Putamen (tissue), 1 donor: ENCODE data around the gene TMEM127.
"Not testable (repeated sequence)": the region's sequence is repeated elsewhere in the genome, so short reads cannot be mapped to it uniquely, and the experiment has no call there.

Source experiments
- DNase-seq: peaks from one replicate; pipeline ENCODE4 v3.0.0-alpha.2; 2016; ENCODE audit warnings: low spot score

Gene TMEM127

DNA sequence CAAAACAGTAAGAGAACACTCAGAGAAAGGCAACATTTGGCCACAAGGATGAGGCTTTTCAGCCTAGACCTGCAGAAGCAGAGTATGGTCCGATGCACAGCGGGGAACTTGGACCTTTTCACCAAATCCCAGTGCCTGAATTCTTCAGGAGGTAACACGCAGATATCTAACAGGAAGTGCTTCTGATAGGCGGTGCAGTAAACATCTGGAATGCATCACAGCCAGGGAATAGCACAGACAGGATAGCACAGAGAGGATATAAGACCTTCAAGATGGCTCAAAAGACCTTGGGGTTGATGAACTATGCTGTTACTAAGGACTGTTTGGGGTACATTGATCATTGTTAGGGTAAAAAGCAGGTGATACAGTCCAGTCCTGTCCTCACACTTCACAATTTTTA lies 1.7 kb downstream of the TMEM127 start:
- no peak for DNase-seq

DNA sequence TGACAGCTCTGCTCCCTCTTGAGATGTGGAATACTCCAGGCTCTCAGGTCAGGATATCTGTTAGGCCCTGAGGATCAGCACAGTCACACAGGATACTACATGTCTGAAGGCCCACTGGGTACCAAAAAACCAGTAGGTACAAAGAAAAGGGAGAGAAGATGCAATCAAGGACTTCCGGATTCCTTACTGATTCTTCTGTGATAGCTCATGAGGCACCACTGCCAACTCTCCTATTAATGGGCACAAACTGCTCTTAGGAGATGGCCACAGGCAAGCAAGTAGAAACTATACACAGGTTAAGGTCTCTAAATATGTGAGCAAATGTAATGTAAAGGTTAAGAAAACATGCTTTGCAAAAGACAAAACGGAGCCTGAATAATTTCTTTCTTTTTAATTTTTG lies 3.5 kb downstream of the TMEM127 start:
- DNase-seq: no peak

DNA sequence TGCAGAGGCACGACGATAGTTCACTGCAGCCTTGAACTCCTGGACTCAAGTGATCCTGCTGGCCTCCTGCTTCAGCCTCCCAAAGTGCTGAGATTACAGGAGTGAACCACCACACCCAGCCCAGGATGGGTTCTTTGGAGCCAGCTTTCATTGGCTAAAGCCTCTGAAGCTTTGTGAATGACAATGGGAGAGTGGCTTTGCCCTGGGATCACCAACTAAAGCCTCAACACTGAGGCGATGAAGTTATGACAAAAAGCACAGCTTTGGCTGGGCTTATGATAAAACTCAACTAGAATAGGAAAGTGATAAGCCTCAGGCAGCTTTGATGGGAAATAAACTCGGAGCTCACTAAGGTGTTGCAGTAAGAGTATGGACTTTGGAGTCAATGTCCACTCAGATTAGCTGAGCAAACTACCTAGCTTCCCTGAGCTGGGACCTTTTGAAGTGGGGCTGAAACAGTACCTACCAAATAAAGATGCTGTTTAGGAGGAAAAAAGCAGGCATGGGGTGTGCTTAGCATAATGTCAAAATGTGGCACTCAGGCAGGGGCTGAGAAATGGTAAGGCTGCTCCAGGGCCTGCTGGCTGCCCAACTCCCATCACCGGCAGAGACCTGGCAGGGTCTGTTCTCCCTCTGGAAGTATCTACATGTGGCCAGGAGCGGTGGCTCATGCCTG lies 4.3 kb downstream of the TMEM127 start:
- DNase-seq: no peak

DNA sequence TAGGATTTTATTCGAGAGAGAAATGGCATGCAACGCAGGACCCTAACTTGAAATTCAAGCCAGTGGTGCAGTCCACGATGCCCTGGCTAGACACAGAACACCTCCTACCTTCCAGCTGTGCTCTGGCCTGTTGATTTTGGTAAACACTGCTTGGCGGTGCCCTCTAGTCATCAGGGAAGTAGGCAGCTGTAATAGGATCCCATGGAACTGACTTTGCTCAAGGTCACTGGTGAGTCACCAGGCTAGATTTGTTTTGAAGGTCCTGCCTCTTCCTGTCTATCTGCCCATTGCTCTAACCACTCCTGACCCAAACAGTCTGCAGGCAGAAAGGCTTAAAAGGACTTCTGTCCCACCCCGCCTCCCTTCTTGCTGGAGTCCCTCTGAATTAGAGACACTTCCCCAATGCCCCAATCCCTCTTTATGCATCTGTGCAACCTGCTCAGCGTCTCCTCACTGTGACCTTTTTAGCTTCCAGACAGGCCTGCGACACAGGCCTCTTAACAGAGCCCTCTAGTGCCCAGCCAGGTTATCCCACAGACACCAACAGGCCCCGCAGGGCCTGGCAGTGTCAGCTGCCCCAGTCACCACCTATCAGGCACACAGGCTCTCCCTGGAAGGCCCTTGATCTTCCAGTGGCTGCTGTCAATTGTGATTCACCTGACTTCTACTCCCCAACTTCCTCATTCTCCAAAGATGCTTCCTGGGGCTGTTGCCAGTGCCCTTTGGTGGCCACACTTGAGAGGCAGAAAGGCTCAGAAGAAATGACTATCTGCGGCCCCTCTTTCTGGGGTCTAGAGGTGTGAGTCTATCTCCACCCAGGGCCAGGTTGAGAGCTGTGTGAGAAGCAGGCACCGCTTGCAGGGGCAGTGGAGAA lies 5.2 kb downstream of the TMEM127 start:
- DNase-seq: no peak

DNA sequence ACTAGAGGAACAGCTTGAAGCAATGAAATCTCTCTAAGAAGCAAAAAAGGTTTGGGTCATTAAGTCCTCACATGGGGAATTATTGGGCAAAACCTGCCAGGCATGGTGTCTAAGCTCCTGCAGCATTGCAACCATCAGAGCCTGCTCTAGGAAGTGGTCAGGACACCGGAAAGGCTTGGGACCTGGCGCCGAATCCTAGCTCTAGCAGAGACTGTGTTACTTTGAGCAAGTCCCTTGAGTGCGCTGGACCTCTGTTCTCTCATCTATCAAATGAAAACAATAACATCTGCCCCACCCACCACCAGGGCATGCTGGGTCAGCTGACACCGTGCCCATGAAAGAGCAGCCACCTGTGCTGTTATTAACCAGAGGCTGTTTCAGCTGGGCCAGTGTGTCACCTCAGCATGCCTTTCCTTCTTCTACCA lies 6.3 kb downstream of the TMEM127 start:
- no peak for DNase-seq

DNA sequence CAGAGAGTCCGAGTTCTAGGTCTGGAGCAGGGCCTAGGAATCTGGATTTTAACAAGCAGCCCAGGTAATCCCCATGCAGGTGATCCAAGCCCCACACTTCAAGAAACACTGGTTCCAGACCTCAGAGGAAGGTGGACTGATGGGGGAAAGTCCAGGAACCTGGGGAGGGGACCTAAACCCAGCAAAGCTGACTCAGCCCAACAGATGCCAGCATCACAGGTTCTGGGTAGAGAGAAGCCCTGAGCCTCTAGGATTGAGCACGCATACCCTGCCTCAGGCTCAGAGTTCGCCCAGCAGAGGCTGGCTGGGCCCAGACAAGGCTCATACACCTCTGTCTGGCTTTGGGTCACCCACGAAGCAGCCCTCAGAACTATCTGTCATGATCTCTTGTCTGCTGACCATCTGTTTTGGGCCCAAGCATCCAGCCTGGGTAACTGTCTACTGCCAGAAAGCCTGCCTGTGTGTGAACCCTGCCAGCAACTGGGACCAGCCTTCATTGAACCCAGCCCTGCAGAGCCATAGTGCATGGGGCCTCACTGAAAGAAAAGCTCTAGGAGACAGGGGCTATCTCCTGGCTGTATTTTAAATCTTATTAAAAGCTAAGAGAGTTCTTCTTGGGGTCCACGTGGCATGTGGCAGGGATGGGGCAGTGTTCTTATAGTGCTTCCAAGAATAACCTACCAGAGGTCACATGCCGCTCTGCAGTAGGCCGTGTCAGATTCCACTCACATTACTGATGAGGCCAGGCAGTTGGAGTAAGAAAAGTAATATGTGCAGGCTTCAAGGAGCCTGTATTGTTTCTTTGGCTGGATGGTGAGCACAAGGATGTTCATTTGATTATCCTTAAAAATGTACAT lies 7.4 kb downstream of the TMEM127 start:
- no peak for DNase-seq

DNA sequence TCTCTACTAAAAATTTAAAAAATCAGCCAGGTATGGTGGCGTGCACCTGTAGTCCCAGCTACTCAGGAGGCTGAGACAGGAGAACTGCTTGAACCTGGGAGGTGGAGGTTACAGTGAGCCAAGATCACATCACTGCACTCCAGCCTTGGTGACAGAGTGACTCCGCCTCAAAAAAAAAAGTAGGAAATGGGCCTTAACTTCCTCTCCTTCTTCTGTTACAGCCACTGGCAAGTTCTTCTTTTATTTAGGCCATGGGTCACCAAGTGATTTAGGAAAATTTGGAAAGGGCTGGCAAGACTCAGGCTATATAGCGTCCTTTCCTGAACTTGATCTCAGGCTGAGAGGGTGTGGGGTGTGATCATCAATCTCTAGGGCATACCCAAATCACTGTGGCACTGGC lies 8.1 kb downstream of the TMEM127 start:
- DNase-seq: not testable (repeated sequence)

DNA sequence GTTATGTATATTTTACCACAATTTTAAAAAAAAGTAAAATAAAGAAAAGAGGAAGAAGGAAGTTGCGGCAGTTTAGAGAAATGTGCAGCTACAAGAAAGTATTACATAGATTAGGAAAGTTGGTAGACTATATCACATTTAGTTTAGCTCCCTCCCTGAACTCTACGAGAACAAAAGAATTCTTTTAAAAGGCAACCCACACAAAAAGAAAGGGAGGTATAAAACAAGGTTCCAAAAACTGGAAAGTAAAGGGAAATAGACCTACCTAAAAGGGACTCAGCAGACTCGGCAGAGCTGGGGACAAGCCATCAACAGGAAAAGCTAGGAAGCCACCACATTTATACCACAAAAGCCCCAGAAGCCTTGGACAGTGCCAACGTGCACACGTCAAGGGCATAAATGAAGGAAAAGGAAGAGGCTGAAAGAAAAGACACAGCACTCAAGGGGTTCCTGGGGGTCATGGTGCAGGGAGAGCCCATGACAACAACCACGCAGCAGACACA lies 9.1 kb downstream of the TMEM127 start:
- DNase-seq: no peak

DNA sequence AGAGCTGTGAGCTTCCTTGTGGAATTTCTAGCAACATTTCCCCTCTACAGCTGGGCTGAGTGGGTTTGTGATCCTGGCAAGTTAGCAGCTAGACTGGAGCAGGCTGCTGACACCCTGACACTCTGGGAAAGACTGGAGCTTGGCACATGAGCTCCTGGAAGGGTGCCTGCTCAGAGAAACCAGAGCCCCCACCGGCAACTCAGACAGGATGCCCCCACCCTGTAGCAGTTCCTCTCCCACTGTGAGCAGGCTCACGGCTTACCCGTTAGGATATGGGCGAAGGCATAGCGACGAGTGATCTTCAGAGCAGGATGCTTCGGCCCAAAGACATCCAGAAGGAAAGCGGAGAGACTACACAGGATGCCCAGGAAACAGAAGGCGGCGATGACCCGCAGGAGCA lies 11.2 kb downstream of the TMEM127 start:
- no peak for DNase-seq

DNA sequence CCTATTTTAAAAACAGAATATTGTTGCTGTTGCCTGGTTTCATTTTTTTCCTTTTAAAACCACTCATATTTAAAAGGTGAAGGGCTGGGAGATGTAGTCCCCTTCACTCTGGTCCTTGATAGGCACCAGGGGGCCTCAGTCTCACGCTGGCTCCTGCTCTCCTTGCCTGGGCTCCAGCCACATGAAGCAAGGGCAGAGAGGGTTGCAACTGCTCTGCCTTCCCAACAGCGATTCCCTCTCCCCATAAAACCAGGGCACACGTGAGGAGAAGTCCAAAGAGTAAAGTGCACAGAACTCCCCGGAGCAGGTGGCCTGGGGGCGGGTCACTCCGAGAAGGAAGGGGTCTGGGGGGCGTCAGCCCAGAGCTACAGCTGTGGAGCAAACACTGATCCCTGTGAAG lies 12.8 kb downstream of the TMEM127 start:
- DNase-seq: no peak

DNA sequence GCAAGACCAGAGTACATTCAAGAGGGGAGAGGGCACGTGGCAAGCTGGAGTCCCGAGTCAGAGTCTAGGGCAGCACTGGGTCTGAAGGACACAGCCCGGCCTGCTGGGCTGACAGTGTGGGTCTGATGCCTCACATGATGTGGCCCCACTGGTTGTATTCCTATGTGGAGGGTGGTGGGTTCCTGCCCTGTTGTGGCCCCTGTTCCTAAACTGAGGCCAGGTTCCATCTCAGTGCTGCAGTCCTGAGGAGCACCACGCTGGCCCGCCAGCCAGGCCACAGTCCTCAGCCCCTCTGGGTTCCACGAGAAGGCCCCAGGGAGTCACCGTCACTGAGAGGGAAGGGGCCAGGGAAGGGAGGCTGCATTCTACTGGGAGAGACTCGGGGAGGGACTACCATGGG lies 13.3 kb downstream of the TMEM127 start:
- DNase-seq: no peak

DNA sequence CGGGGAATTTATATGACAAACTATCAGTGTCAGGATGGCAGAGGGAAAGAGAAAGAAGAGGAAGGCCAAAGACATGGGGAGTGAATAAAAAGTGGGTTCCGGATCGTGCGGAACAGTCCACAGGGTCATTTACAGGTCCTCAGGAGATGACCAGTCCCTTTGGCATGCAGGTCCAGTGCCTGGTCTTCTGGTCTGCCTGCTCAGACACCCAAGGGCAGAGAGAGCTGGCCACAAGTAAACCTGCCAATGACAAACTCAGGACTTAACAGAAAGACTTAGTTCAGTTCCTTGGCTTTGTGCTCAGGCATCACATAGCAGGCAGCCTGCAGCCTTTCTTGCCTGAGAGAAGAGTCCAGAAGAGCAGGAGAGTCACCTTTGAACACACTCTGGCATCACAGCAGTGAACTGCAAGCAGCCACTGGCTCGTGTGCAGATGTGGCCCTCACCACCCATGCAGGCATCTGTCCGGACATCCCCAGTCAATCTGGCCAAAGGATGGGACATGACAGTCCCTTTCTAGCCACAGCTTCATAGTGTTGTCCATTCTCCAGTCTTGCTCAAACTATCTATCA lies 14.0 kb downstream of the TMEM127 start:
- DNase-seq: no peak

DNA sequence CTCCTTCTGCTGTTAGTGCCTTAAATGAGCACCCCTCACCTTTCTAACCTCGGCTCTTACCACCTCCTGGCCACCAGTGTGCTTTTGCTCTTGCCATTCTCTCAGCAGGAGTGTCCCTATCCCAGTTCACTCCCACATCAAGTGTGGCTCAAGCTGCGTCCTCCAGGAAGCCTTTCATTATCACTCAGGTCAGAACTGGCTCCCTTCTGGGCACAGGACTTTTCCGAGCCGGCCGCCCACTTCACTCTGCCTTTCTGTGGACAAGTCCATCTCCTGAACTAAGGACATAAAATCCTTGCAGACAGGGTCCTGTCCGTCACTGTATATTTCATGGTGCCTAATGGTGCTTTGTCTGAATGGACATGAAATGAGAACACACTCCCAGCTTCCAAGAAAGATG lies 15.6 kb downstream of the TMEM127 start:
- DNase-seq: no peak

DNA sequence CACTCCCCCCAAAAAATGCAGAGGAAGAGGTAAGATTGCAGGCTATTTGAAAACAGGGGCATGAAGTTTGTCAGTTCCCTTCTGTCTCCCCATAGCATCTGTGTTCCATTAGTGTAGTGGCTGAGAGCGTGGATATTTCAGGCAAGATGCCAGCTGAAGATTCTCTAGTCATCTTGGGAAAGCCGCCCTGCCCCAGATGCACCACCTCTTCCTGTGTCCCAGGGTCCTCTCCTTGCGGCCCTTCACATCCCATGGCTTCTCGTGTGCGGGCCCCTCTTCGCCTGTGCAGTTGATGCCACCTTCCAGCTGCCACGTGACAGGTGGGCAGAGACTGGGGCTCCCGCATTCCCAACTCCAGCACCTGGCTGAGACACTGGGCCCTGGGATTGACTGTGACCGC lies 16.1 kb downstream of the TMEM127 start:
- no peak for DNase-seq

DNA sequence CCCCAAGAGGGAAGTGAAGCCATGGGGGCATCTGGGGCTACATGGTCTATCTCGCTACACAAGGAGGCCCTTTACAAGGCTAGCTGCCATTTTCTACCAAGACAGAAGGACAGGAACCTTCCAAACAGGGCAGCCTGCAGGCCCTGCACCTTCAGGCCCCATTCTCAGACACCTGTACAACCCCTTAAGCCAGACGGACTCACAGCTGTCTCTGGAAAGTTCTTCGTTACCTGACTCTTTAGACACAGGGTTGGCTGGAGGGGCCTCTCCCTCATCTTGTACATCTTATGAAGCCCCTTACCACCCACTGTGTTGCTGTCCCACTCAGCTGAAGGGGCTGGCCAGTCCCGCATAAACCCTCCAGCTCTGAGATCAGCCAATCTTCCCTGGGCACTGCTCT lies 17.2 kb downstream of the TMEM127 start:
- DNase-seq: no peak

DNA sequence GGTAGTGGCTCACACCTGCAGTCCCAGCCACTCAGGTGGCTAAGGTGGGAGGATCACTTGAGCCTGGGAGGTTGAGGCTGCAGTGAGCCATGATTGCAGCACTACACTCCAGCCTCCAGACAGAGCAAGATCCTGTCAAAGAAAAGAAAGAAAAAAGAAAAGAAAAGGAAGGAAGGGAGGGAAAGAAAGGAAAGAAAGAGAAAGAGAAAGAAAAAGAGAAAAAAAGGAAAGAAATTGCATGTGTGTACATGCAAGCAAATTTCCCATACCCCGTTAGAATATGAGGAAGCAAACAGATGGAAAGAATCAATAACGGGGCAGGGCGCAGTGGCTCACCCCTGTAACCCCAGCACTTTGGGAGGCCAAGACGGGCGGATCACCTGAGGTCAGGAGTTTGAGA lies 17.9 kb downstream of the TMEM127 start:
- no peak for DNase-seq

DNA sequence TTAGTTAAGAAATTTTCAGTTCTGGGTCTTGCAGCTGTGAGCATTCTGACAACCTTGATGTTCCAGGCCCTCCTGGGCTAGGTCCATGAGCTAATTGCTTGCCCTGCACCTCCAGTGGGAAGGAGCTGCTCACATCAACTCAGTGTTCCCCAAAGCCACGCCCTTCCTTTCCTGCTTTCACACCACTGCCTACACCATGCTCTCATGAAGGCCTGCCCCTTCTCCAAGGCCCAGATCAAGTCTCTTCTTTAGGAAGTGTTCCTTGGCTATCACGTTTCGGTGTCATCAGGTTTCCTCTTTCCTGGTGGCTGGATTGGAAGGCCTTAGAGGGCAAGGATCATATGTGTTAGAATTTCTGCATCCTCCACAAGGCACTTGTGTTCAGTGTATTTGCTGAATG lies 18.8 kb downstream of the TMEM127 start:
- no peak for DNase-seq

DNA sequence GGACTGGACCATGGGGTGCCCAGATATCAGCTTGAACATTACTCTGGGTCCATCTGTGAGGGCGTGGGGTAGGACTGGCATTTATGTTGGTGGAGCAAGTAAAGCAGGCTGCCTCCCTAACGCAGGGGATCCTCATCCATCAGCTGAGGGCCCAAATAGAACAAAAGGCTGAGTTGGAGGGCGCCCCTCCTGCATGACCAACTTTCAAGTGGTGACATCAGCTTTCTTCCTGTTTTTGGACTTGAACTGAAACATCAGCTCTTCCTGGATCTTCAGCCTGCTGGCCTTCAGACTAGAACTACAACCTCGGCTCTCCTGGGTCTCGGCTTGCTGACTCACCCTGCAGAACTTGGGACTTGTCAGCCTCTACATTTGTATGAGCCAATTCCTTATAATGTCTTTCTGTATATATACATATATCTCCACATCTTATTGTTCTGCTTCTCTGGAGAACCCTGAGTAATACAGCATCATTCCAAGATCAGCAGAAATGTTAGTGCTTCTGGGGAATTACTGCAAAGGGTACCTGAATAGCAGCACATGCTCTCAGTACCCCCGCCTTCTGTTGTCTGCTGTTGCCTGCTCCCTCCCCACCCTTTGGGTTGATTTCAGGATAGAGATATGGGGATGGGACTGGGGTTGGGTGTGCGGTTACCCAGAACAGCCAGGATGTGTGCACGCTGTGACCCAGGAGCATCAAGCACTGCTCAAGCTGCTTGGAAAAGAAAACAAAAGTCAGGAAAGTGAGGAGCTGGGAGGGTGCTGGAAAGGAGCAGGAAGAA lies 20.0 kb downstream of the TMEM127 start:
- DNase-seq: no peak

DNA sequence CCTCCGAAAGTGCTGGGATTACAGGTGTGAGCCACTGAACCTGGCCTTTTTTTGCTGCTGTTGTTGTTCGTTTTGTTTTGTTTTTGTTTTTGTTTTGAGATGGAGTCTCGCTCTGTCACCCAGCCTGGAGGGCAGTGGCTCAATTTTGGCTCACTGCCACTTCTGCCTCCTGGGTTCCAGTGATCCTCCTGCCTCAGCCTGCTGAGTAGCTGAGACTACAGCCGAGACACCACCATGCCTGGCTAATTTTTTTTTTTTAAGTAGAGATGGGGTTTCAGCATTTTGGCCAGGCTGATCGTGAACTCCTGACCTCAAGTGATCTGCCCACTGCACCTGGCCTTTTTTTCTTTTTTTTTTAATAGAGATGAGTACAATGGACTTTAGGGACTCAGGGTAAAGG lies 22.0 kb downstream of the TMEM127 start:
- DNase-seq: no peak

DNA sequence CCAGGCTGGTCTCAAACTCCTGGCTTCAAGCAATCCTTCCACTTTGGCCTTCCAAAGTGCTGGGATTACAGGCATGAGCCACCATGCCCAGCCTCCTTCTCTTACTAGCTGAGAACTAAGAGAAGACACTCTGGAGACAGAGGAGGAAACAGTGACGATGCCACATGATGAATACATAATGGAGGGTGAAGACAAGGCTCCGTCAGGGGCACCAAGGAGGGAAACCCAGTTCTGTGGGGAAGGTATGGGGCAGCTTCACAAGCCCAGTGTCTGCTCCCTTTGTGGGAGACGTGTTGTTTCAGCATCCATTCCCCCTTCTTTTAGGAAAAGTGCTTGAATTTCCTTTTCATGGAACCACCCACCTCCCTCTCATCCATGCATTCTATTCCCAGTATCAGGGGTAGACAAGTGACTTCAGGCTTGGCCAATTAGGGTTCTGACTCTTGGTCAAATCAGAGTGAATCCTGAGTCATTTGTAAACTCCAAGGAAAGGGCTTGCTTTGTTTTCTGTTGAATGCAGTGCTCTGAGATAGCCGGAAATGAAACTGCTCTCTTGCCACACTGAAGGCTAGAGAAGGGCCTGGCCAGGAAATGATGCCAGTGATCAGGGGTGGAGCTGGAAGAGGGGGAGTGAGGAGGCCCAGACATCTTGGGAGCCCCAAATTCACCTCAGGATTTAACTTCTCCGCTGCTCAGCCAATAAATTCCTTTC lies 23.7 kb downstream of the TMEM127 start:
- DNase-seq: peak; percentile 67

DNA sequence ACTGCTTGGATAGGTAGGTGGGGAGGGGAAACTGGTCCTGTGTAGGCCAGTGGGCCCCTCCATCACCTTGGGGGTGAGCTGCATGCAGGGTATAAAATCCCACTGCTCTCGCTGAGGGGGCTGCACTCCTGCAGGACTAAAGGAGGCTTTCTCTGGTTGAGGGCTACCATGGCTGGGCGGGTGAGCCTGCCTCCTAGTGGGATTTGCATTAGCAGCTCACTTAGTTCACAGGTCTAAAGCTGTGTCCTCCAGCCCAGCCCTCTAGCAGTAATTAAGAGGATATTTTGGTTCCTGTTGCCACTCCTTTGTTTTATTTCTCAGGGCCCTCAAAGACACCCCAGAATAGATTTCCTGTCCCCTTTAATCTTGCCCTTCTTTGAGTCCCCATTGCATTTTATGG lies 24.6 kb downstream of the TMEM127 start:
- no peak for DNase-seq
